Kidney epithelial cell (primary cell): ENCODE data around the gene ACKR2. TPM values are rescaled to one million over a fixed set of nuclear protein-coding genes. Genes with fewer than 3 reads are reported as not detected.
A peak's percentile ranks its signal among the peaks of the same experiment; 100 is the strongest.

ENCODE experiments used
- DNase-seq: peaks from one replicate; pipeline ENCODE4 v3.0.0-alpha.2; 2010; ENCODE audit warnings: low read depth
- H3K27me3 ChIP-seq: 2 replicates; pipeline ENCODE4 v1.6.0; 2011; ENCODE audit warnings: low read length; ENCODE audit not compliant: control insufficient read depth, insufficient read depth
- H3K36me3 ChIP-seq: 2 replicates; pipeline ENCODE4 v1.5.1; 2011; ENCODE audit warnings: low read length; ENCODE audit not compliant: control insufficient read depth, insufficient read depth
- H3K4me3 ChIP-seq: 2 replicates; pipeline ENCODE4 v1.5.1; 2011; ENCODE audit warnings: low read depth, mild to moderate bottlenecking, control low read depth, low read length
- total RNA-seq: library from RNA; depleted of rRNA; stranded (reverse); fragments of >200 nt; gene quantifications from 2 replicates; pipeline ENCODE4 v1.2.3, GENCODE V29; 2015
- TF ChIP-seq, protein P1 (sequence below): IDR thresholded peaks from 2 replicates; pipeline ENCODE4 v1.5.1; 2011; ENCODE audit warnings: mild to moderate bottlenecking, moderate library complexity, low read length, control low read depth, inconsistent platforms; ENCODE audit not compliant: insufficient read depth, poor library complexity, severe bottlenecking

Gene ACKR2
- total RNA-seq, 1 donor from 2014 or later, result 6.2 TPM

DNA sequence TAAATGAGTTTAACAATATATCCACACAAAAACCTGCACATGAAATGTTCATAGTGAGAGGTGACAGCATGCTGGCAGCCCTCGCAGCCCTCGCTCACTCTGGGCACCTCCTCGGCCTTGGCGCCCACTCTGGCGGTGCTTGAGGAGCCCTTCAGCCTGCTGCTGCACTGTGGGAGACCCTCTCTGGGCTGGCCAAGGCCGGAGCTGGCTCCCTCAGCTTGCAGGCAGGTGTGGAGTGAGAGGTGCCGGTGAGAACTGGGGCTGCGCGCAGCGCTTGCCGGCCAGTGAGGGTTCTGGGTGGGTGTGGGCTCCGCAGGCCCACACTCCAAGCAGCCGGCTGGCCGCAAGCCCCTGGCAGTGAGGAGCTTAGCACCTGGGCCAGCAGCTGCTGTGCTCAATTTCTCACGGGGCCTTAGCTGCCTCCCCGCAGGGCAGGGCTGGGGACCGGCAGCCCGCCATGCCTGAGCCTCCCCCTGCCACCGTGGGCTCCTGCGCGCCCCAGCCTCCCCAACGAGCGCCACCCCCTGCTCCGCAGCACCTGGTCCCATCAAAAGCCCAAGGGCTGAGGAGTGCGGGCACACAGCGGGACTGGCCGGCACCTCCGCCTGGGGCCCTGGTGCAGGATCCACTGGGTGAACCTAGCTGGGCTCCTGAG is 39.6 kb upstream of the ACKR2 start:
- H3K4me3 ChIP-seq, result no peak overlapping the region
- H3K27me3 ChIP-seq, result no peaks in the 10 kb centered on the region
- no peak for DNase-seq
- TF ChIP-seq, protein P1, sequence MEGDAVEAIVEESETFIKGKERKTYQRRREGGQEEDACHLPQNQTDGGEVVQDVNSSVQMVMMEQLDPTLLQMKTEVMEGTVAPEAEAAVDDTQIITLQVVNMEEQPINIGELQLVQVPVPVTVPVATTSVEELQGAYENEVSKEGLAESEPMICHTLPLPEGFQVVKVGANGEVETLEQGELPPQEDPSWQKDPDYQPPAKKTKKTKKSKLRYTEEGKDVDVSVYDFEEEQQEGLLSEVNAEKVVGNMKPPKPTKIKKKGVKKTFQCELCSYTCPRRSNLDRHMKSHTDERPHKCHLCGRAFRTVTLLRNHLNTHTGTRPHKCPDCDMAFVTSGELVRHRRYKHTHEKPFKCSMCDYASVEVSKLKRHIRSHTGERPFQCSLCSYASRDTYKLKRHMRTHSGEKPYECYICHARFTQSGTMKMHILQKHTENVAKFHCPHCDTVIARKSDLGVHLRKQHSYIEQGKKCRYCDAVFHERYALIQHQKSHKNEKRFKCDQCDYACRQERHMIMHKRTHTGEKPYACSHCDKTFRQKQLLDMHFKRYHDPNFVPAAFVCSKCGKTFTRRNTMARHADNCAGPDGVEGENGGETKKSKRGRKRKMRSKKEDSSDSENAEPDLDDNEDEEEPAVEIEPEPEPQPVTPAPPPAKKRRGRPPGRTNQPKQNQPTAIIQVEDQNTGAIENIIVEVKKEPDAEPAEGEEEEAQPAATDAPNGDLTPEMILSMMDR, result no peak
- no peaks in the 10 kb centered on the region for H3K36me3 ChIP-seq

DNA sequence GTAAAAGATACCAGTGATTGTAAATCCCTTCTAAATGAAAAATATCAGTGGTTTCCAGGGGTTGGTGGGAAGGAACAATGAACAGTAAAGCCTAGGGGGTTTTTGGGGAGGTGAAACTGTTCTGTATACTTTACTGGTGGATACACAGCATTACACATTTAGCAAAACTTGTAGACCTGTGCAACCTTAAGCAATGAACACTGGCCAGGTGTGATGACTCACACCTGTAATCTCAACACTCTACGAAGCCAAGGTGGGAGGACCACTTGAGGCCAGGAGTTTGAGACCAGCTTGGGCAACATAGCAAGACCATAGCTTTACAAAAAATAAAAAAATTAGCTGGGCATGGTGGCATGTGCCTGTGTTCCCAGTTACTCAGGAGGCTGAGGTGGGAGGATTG is 38.0 kb upstream of the ACKR2 start:
- TF ChIP-seq, protein P1, result no peak
- no peak for DNase-seq
- Histone ChIP-seq H3K4me3 (no peak overlapping the region), H3K36me3 (no peaks in the 10 kb centered on the region), H3K27me3 (no peaks in the 10 kb centered on the region)

DNA sequence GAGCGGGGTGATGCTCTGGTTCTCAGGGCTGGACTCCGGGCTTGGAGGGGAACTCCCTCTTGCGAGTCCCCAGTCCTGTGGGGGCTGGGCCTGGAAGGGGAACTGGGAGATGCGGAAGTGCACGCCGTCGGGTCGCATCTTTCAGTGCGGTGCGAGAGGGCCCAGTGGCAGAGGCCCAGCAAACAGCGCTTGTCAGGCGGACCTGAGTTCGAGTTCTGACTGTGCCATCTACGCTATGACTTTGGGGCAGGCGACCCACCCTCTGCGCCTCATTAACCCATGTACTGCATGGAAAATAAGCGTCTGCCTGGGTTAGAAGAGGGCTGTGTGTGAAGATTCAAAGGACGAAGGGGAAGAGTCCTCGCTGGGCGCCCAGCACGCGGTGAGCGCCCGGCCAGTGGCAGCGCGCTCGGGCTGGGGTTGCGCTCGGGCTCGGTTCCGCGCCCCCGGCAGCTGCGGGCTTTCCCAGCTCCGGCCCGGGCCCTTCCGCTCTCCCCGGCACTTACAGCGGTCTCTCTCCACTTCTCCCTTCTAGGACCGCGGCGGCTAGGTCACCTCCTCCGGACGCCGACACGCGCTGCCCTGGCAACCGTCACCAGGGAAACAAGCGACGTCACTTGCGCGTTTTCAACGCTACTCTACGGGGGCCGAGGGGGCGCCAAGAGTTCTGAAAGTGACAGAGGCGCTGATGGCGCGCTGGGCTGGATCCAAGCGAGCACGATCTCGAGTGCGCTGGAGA is 36.4 kb upstream of the ACKR2 start, which contains the start of gene CCDC13:
TSS of gene CCDC13 (minus strand) at position 584 of the 739 bp plus-strand sequence. CDS start 14,908 bp downstream, outside the sequence.
- H3K36me3 ChIP-seq, result no peaks in the 10 kb centered on the region
- peak within 1 kb of the TSS; percentile 45 for H3K4me3 ChIP-seq
- no peaks in the 10 kb centered on the region for H3K27me3 ChIP-seq
- TF ChIP-seq, protein P1, result no peak
- peak; percentile 62 for DNase-seq

DNA sequence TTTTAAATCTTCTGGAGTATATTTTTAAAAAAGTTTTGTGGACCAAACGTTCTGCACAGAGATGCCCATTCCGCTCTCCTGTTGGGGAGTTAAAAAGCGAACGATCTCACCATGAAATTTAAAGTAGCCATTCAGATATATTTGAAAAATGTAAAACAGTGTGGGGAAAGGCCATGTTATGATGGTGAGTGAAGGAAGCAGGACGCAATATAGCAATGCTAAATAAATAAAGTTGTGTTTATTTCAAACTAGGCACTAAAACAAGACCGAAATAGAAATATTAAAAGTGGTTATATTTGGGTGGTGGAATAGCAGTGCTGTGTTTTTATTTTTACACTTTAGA is 35.9 kb upstream of the ACKR2 start:
- no peak for DNase-seq
- H3K27me3 ChIP-seq, result no peaks in the 10 kb centered on the region
- TF ChIP-seq, protein P1, result no peak
- H3K4me3 ChIP-seq, result peak overlapping the region; percentile 45
- H3K36me3 ChIP-seq, result no peaks in the 10 kb centered on the region

DNA sequence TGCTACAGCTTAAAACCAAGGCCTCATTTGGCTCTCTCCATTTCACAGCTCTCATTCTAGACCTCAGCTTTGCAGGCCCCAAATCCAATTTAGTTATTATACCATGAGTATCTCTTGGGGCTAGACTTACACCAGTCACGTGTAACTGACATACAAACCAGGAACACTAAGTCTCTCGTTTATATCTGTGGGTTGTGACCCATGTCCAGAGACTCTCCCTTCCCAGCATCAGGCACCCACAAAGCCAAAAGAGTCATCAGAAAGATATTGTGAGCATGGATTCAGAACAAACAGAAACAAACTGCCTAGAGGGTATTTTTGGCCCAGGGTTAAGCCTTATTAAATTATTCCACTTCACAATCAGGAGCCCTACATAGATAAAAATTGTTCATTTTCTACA is 30.6 kb upstream of the ACKR2 start:
- Histone ChIP-seq H3K36me3 (no peaks in the 10 kb centered on the region), H3K4me3 (no peak overlapping the region), H3K27me3 (no peaks in the 10 kb centered on the region)
- TF ChIP-seq, protein P1, result no peak
- no peak for DNase-seq
